Upper lobe of left lung (tissue), 6 donors: ENCODE measurements around the gene MYO1F. TPM values are rescaled to one million over a fixed set of nuclear protein-coding genes. Genes with fewer than 3 reads are reported as not detected.

Experiments
- ATAC-seq, 2 donors: fragments of 200-7000 bp; cut with Tn5 transposase; one replicate each; pipeline ENCODE4 v1.9.1; 2022; ENCODE audit warnings: mild to moderate bottlenecking in 2 of 2, moderate library complexity in 2 of 2; ENCODE audit not compliant: low FRiP score in 2 of 2
- DNase-seq, 2 donors: peaks; one replicate each; pipeline ENCODE4 v3.0.0-alpha.2; 2019 to 2020
- H3K27ac ChIP-seq, 4 donors: fragments of 200-600 bp; sonication (generic); one replicate each; pipeline ENCODE4 v1.5.1; 2016 to 2019
- H3K27me3 ChIP-seq, 4 donors: fragments of 200-600 bp; sonication (generic); one replicate each; pipeline ENCODE4 v1.5.1; 2017 to 2019
- H3K36me3 ChIP-seq, 4 donors: fragments of 200-600 bp; sonication (generic); one replicate each; pipeline ENCODE4 v1.5.1; 2016 to 2019
- H3K4me1 ChIP-seq, 4 donors: fragments of 200-600 bp; sonication (generic); one replicate each; pipeline ENCODE4 v1.5.1; 2018 to 2019
- H3K4me3 ChIP-seq, 4 donors: fragments of 200-600 bp; sonication (generic); one replicate each; pipeline ENCODE4 v1.5.1; 2017 to 2019; ENCODE audit warnings: mild to moderate bottlenecking in 2 of 4, moderate library complexity in 1 of 4
- H3K9me3 ChIP-seq, 4 donors: fragments of 200-600 bp; sonication (generic); one replicate each; pipeline ENCODE4 v1.5.1; 2018 to 2019
- CTCF ChIP-seq, 6 experiments: fragments of 450-650 bp in 4 of 6; fragments of 200-600 bp in 2 of 6; sonication (generic) in 2 of 6; IDR thresholded peaks; one replicate each; pipeline ENCODE4 v1.5.1; 2016 to 2019; ENCODE audit warnings: antibody characterized with exemption in 6 of 6
- EP300 ChIP-seq, 4 donors: sonication (generic); formaldehyde crosslinking; IDR thresholded peaks; one replicate each; pipeline ENCODE4 v1.5.1; 2017; ENCODE audit warnings: antibody characterized with exemption in 4 of 4, control low read depth in 2 of 4
- POLR2A ChIP-seq, 4 donors: fragments of 450-650 bp; IDR thresholded peaks; one replicate each; pipeline ENCODE4 v1.5.1; 2016 to 2017; ENCODE audit warnings: antibody characterized with exemption in 4 of 4, mild to moderate bottlenecking in 2 of 4
- POLR2AphosphoS5 ChIP-seq, 2 donors: sonication (generic); formaldehyde crosslinking; IDR thresholded peaks; one replicate each; pipeline ENCODE4 v1.5.1; 2017; ENCODE audit warnings: antibody characterized with exemption in 2 of 2
- WGBS, 2 donors: methylation state at CpG; one replicate each; pipeline ENCODE4 v1.1.5; 2017 to 2018; 5-methylcytosine and 5-hydroxymethylcytosine counted together
- total RNA-seq, 6 donors: library from RNA; depleted of rRNA in 4 of 6; stranded (reverse); fragments of >200 nt in 4 of 6; gene quantifications; one replicate each; pipeline versions ENCODE4 v1.1.0 to v1.2.1, GENCODE V29; 2016 to 2021
- donor health status: DM: no; HTN: no; CAD: no; lungs with moderate emphysema.
- donor health status: DM: no; HTN: yes; CAD: no; lungs with severe emphysema.

The MYO1F gene
- total RNA-seq, 6 donors from 2014 or later = 47.3 to 246 (median 127) TPM

GRCh38 chr19:8544168-8544567, 33.1 kb downstream of the MYO1F start:
- Histone ChIP-seq H3K27me3 (no peaks in the 10 kb centered on the region), H3K36me3 (peaks cover 0 to 26% (median 13%) of the 10 kb centered on the region in 4 donors), H3K4me3 (no peak overlapping the region), H3K4me1 (peaks cover 0 to 7% (median 0%) of the 10 kb centered on the region in 4 donors), H3K9me3 (no peaks in the 10 kb centered on the region), H3K27ac (no peak overlapping the region)
- no peak for TF ChIP-seq EP300 (IDR thresholded peaks at IDR 0.05)
- TF ChIP-seq POLR2AphosphoS5 (IDR thresholded peaks at IDR 0.05) = no peak
- no peak for TF ChIP-seq CTCF (IDR thresholded peaks at IDR 0.05)
- TF ChIP-seq POLR2A (IDR thresholded peaks at IDR 0.05) = no peak
- whole genome bisulfite sequencing, 2 donors = 93 to 96% methylated on average over 9 to 19 of the region's 20 CpGs
- DNase-seq (no peak), ATAC-seq (no peak)

GRCh38 chr19:8539621-8540149, 37.6 kb downstream of the MYO1F start:
- ATAC-seq (no peak), DNase-seq (no peak)
- 97% methylated on average over 12 of the region's 12 CpGs for WGBS, 2 donors
- Histone ChIP-seq H3K36me3 (peaks cover 2 to 19% (median 11%) of the 10 kb centered on the region in 4 donors), H3K27ac (no peak overlapping the region), H3K4me1 (peaks cover 0 to 7% (median 0%) of the 10 kb centered on the region in 4 donors), H3K27me3 (no peaks in the 10 kb centered on the region), H3K9me3 (no peaks in the 10 kb centered on the region), H3K4me3 (no peak overlapping the region)
- TF ChIP-seq POLR2A (IDR thresholded peaks at IDR 0.05) = no peak
- TF ChIP-seq POLR2AphosphoS5 (IDR thresholded peaks at IDR 0.05) = no peak
- TF ChIP-seq CTCF (IDR thresholded peaks at IDR 0.05) = no peak
- TF ChIP-seq EP300 (IDR thresholded peaks at IDR 0.05) = no peak

GRCh38 chr19:8537099-8537498, 40.1 kb downstream of the MYO1F start:
- Histone ChIP-seq H3K27me3 (no peaks in the 10 kb centered on the region), H3K9me3 (no peaks in the 10 kb centered on the region), H3K27ac (no peak overlapping the region), H3K4me1 (peaks cover 0 to 7% (median 0%) of the 10 kb centered on the region in 4 donors), H3K36me3 (peaks cover 0 to 17% (median 8%) of the 10 kb centered on the region in 4 donors), H3K4me3 (no peak overlapping the region)
- TF ChIP-seq EP300 (IDR thresholded peaks at IDR 0.05) (no peak), POLR2AphosphoS5 (IDR thresholded peaks at IDR 0.05) (no peak), POLR2A (IDR thresholded peaks at IDR 0.05) (no peak), CTCF (IDR thresholded peaks at IDR 0.05) (no peak)
- WGBS, 2 donors = 90 to 93% methylated on average over 3 of the region's 3 CpGs
- DNase-seq (no peak), ATAC-seq (no peak)

GRCh38 chr19:8536282-8536681, 41.0 kb downstream of the MYO1F start:
- peaks cover 0 to 7% (median 0%) of the 10 kb centered on the region in 4 donors for H3K4me1 ChIP-seq
- no peak for TF ChIP-seq POLR2A (IDR thresholded peaks at IDR 0.05)
- no peak for TF ChIP-seq EP300 (IDR thresholded peaks at IDR 0.05)
- TF ChIP-seq CTCF (IDR thresholded peaks at IDR 0.05) = no peak
- TF ChIP-seq POLR2AphosphoS5 (IDR thresholded peaks at IDR 0.05) = no peak
- no peak for ATAC-seq
- peaks cover 0 to 18% (median 4%) of the 10 kb centered on the region in 4 donors for H3K36me3 ChIP-seq
- no peak for DNase-seq
- H3K9me3 ChIP-seq = no peaks in the 10 kb centered on the region
- no peak overlapping the region for H3K4me3 ChIP-seq
- no peak overlapping the region for H3K27ac ChIP-seq
- WGBS, 2 donors = 86 to 91% methylated on average over 20 to 21 of the region's 22 CpGs
- H3K27me3 ChIP-seq = no peaks in the 10 kb centered on the region

GRCh38 chr19:8532225-8532624, 45.0 kb downstream of the MYO1F start:
- DNase-seq = no peak

More at GRCh38 chr19:8532225-8532624, 45.0 kb downstream of the MYO1F start:
- no peak for TF ChIP-seq CTCF (IDR thresholded peaks at IDR 0.05)
- no peak for TF ChIP-seq EP300 (IDR thresholded peaks at IDR 0.05)
- TF ChIP-seq POLR2A (IDR thresholded peaks at IDR 0.05) = no peak
- TF ChIP-seq POLR2AphosphoS5 (IDR thresholded peaks at IDR 0.05) = no peak
- no peak for ATAC-seq
- whole genome bisulfite sequencing, 2 donors = 72 to 90% methylated on average over 2 of the region's 2 CpGs
- H3K4me1 ChIP-seq = peaks cover 0 to 9% (median 2%) of the 10 kb centered on the region in 4 donors
- H3K36me3 ChIP-seq = peaks cover 4 to 45% (median 23%) of the 10 kb centered on the region in 4 donors
- no peak overlapping the region for H3K27ac ChIP-seq
- H3K9me3 ChIP-seq = no peaks in the 10 kb centered on the region
- H3K4me3 ChIP-seq = no peak overlapping the region
- H3K27me3 ChIP-seq = no peaks in the 10 kb centered on the region
